K562 (cell line): ENCODE measurements around the gene LPAR2. TPM values are rescaled to one million over a fixed set of nuclear protein-coding genes. Genes with fewer than 3 reads are reported as not detected.

Experiments used
- ATAC-seq: fragments of 200-7000 bp; cut with Tn5 transposase; 3 replicates; pipeline ENCODE4 v1.9.1; 2020; ENCODE audit warnings: moderate library complexity
- BruUV-seq: library from RNA; stranded (reverse); fragments of 400-500 nt; replicated peaks from 2 replicates; lab custom pipeline; 2021; lab: Mats Ljungman, UMichigan
- CTCF ChIA-PET: fragments of 300-600 bp; formaldehyde crosslinking; extraction: SDS; loops from one replicate; lab custom pipeline; 2021; ENCODE audit warnings: low intra/inter-chr PET ratio; lab: Yijun Ruan, JAX
- POLR2A ChIA-PET: fragments of 300-600, 350-650 bp; sonication (Branson Sonifier 250); formaldehyde crosslinking; extraction: SDS; loops from one replicate; lab custom pipeline; 2021; ENCODE audit warnings: antibody characterized with exemption, inconsistent platforms; lab: Yijun Ruan, JAX
- DNase-seq, 4 experiments: peaks; one replicate each; pipeline versions ENCODE4 v3.0.0 to v3.0.0-alpha.2; 2011 to 2018; ENCODE audit warnings: low spot score in 3 of 4, mixed read lengths in 3 of 4; ENCODE audit errors: extremely low read depth in 1 of 4
- FAIRE-seq: peaks from 2 replicates; lab custom pipeline; 2011; peaks lifted over from hg19 to GRCh38; lab: Jason Lieb, UNC
- H2AFZ ChIP-seq: 2 replicates; pipeline ENCODE4 v1.6.0; 2011; ENCODE audit warnings: low read depth, low read length, control low read depth, inconsistent platforms
- H3K27ac ChIP-seq: fragments of 200-600 bp; 3 replicates; pipeline ENCODE4 v1.8.0; 2011; ENCODE audit warnings: low read depth, mild to moderate bottlenecking, control low read depth, inconsistent platforms, low read length, moderate library complexity, mixed read lengths; ENCODE audit errors: extremely low read depth
- H3K27me3 ChIP-seq, 2 experiments: fragments of 300-600 bp in 1 of 2; 2 replicates in 1 of 2; 3 replicates in 1 of 2; pipeline versions ENCODE4 v1.6.0 to v1.8.0; 2011; ENCODE audit warnings: inconsistent platforms in 2 of 2, low read length in 2 of 2, mild to moderate bottlenecking in 1 of 2, mixed read lengths in 1 of 2, moderate library complexity in 1 of 2; ENCODE audit not compliant: control insufficient read depth in 2 of 2, insufficient read depth in 2 of 2
- H3K36me3 ChIP-seq: fragments of 300-600 bp; 3 replicates; pipeline ENCODE4 v1.8.0; 2011; ENCODE audit warnings: mild to moderate bottlenecking, low read length, inconsistent platforms; ENCODE audit not compliant: control insufficient read depth, insufficient read depth
- H3K4me1 ChIP-seq, 2 experiments: fragments of 200-600 bp in 1 of 2; replicated peaks in 1 of 2; 2 replicates in 1 of 2; 3 replicates in 1 of 2; pipeline versions ENCODE4 v1.5.1 to v1.8.0; 2011; ENCODE audit warnings: inconsistent platforms in 2 of 2, low read length in 2 of 2, mild to moderate bottlenecking in 1 of 2, mixed read lengths in 1 of 2, moderate library complexity in 1 of 2; ENCODE audit not compliant: control insufficient read depth in 2 of 2, insufficient read depth in 2 of 2
- H3K4me2 ChIP-seq: 2 replicates; pipeline ENCODE4 v1.6.1; 2011; ENCODE audit warnings: low read length, control low read depth, inconsistent platforms, mixed read lengths; ENCODE audit not compliant: insufficient read depth
- H3K4me3 ChIP-seq: fragments of 200-600 bp; sonication (generic), shearing (Covaris generic); 2 replicates; pipeline ENCODE4 v1.5.1; 2016; ENCODE audit warnings: control low read depth, inconsistent platforms
- H3K79me2 ChIP-seq: fragments of 200-600 bp; 3 replicates; pipeline ENCODE4 v1.8.0; 2011; ENCODE audit warnings: low read length, inconsistent platforms; ENCODE audit not compliant: control insufficient read depth, insufficient read depth
- H3K9ac ChIP-seq, 2 experiments: 2 replicates each; pipeline versions ENCODE4 v1.6.0 to v1.6.1; 2011; ENCODE audit warnings: low read depth in 2 of 2, low read length in 2 of 2, control low read depth in 1 of 2, inconsistent platforms in 1 of 2, mild to moderate bottlenecking in 1 of 2, mixed read lengths in 1 of 2; ENCODE audit not compliant: insufficient read depth in 1 of 2
- H3K9me1 ChIP-seq: one replicate; pipeline ENCODE4 v1.6.0; 2011; ENCODE audit warnings: inconsistent platforms, mild to moderate bottlenecking, low read length, moderate library complexity; ENCODE audit not compliant: control insufficient read depth, insufficient read depth
- H3K9me3 ChIP-seq: replicated peaks from 2 replicates; pipeline ENCODE4 v1.5.1; 2011; ENCODE audit warnings: low read depth, low read length, inconsistent platforms; ENCODE audit not compliant: control insufficient read depth, insufficient read depth
- H4K20me1 ChIP-seq: replicated peaks from 2 replicates; pipeline ENCODE4 v1.6.1; 2011; ENCODE audit warnings: low read length, inconsistent platforms, mixed read lengths; ENCODE audit not compliant: control insufficient read depth, insufficient read depth
- BRCA1 ChIP-seq, 2 experiments: fragments of 450-650 bp in 1 of 2; sonication (generic) in 1 of 2; formaldehyde crosslinking in 1 of 2; IDR thresholded peaks; 2 replicates each; pipeline versions ENCODE4 v1.5.0 to v1.6.1; 2017 to 2020; ENCODE audit warnings: mild to moderate bottlenecking in 1 of 2, missing genetic modification reagents in 1 of 2
- CHD1 ChIP-seq: fragments of 200-600 bp; sonication (generic); IDR thresholded peaks from one replicate; pipeline ENCODE4 v1.6.1; 2012; ENCODE audit warnings: mild to moderate bottlenecking, moderate library complexity, low read length, inconsistent platforms
- DNMT1 ChIP-seq: fragments of 450-650 bp; IDR thresholded peaks from 2 replicates; pipeline ENCODE4 v1.6.1; 2016; ENCODE audit warnings: antibody characterized with exemption, mild to moderate bottlenecking
- ELF4 ChIP-seq: fragments of 450-650 bp; formaldehyde crosslinking; IDR thresholded peaks from 2 replicates; pipeline ENCODE4 v1.4.0; 2022; ENCODE audit warnings: missing genetic modification characterization
- FUS ChIP-seq: fragments of 200-400 bp; formaldehyde crosslinking; optimal IDR thresholded peaks from 2 replicates; pipeline ENCODE3; 2017; ENCODE audit warnings: low read depth, low read length
- KLF1 ChIP-seq: fragments of 450-650 bp; IDR thresholded peaks from 2 replicates; pipeline ENCODE4 v1.6.1; 2016; ENCODE audit warnings: missing genetic modification characterization, missing compliant biosample characterization
- MEIS2 ChIP-seq: fragments of 450-650 bp; IDR thresholded peaks from 2 replicates; pipeline ENCODE4 v1.6.1; 2014; ENCODE audit warnings: mild to moderate bottlenecking; ENCODE audit not compliant: partially characterized antibody
- NFIC ChIP-seq: fragments of 450-650 bp; IDR thresholded peaks from 2 replicates; pipeline ENCODE4 v1.6.1; 2017; ENCODE audit warnings: mild to moderate bottlenecking, inconsistent platforms
- PTBP1 ChIP-seq: fragments of 200-400 bp; formaldehyde crosslinking; IDR thresholded peaks from 2 replicates; pipeline ENCODE4 v1.6.1; 2017; ENCODE audit warnings: low read depth, low read length
- SRSF3 ChIP-seq: fragments of 200-400 bp; formaldehyde crosslinking; IDR thresholded peaks from 2 replicates; pipeline ENCODE4 v1.6.1; 2016; ENCODE audit warnings: mild to moderate bottlenecking, low read length, moderate library complexity; ENCODE audit not compliant: insufficient read depth
- TCF7 ChIP-seq: sonication (generic); IDR thresholded peaks from 2 replicates; pipeline ENCODE4 v1.6.1; 2016; ENCODE audit warnings: antibody characterized with exemption, borderline replicate concordance
- ZFP36 ChIP-seq: fragments of 150-350 bp; IDR thresholded peaks from 2 replicates; pipeline ENCODE4 v1.6.1; 2018; ENCODE audit warnings: low read length, low read depth; ENCODE audit not compliant: partially characterized antibody
- ZNF23 ChIP-seq: fragments of 250-450 bp; sonication (Bioruptor Pico); IDR thresholded peaks from 2 replicates; pipeline ENCODE4 v1.4.0; 2020; ENCODE audit warnings: mild to moderate bottlenecking
- WGBS: fragments of 100-300 bp; shearing (Covaris generic); methylation state at CpG from one replicate; pipeline ENCODE4 v1.1.6; 2016; ENCODE audit warnings: low coverage, mixed read lengths; ENCODE audit not compliant: insufficient coverage; ENCODE audit errors: missing lambda C conversion rate; 5-methylcytosine and 5-hydroxymethylcytosine counted together
- in situ Hi-C: fragments of 300-500 bp; cut with MboI; formaldehyde crosslinking; loops from 4 replicates; pipeline ENCODE4 v1.15.0; 2018; ENCODE audit warnings: inconsistent platforms, mixed read lengths
- intact Hi-C: fragments of 100-400 bp; cut with micrococcal nuclease; formaldehyde crosslinking; loops from 2 replicates; pipeline ENCODE4 v1.14.2; 2022
- polyA plus RNA-seq, 8 experiments: library from polyadenylated mRNA; depleted of rRNA in 4 of 8; stranded (reverse) in 5 of 8; unstranded in 3 of 8; fragments of >200 nt; fragmentation: Nextera tagmentation in 2 of 8; fragmentation: Illumina TruSeq in 1 of 8; extraction: Ambion mirVana in 2 of 8; extraction: Trizol in 1 of 8; gene quantifications; 2 replicates each; pipeline versions ENCODE4 v1.2.1 to v1.2.3, GENCODE V29; 2011 to 2014; ENCODE audit warnings: inconsistent platforms in 1 of 8, missing spikeins in 1 of 8
- total RNA-seq, 7 experiments: library from RNA; depleted of rRNA in 6 of 7; stranded (reverse); fragments of >200 nt in 6 of 7; fragmentation: Illumina TruSeq in 2 of 7; extraction: Trizol in 2 of 7; gene quantifications; 2 replicates each; pipeline versions ENCODE4 v1.2.1 to v1.2.3, GENCODE V29; 2011 to 2021; ENCODE audit warnings: low replicate concordance in 1 of 7
- TF ChIP-seq, protein P1 (sequence below): fragments of 250-450 bp; sonication (Bioruptor Pico); IDR thresholded peaks from 2 replicates; pipeline ENCODE4 v1.8.0; 2022; ENCODE audit warnings: inconsistent platforms, mild to moderate bottlenecking, moderate library complexity, borderline replicate concordance

Gene LPAR2
- total and polyA plus RNA-seq, 9 of the 15 experiments (the other 6 are each of a cell fraction or from before 2014, with no cell fraction given): 0.63 to 13.8 (median 4.4) TPM

DNA sequence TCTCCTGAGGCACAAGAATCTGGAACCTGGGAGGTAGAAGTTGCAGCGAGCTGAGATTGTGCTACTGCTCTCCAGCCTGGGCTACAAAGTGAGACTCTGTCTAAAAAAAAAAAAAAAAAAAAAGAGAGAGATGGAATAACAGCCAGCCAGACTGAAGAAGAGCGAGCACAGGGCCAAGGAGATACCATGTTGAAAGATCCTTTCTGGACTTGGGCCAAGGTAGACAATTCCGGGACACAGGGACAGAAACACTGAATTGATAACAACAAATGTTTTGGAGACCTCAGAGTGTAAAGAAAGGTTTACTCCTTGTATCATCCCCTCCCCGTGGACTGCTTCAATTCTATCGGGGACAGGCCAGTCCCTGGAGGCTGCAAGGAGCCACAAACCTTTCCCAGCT is 4.6 kb downstream of the LPAR2 start:
- POLR2A ChIA-PET: interaction anchor here (0.6 to 1.3 kb wide), 2 partner anchors 10 to 63 kb away, joined by 3 read pairs; no protein-coding TSS in a partner anchor

DNA sequence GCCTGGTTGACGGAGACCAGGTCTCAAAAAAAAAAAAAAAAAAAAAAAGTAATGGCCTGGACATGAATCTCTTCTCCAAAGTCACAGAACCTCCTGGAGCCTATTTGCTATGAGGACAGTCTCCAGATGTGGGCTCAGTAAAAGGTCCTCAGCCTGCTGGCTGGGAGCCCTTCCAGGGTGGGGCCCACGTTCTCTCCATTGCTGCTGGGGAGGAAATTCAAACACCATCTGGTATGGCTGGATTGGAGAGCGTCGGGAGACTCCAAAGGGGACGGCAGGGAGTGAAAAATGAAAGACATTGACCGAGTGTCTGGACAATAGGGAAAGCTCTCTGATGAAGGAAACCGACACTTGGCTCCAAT is 8.2 kb downstream of the LPAR2 start:
- peaks cover 7 to 29% of the 10 kb centered on the region in 2 experiments for H3K4me1 ChIP-seq
- H3K27me3 ChIP-seq: no peaks in the 10 kb centered on the region; a peak in 1 of 5 replicates
- H3K36me3 ChIP-seq: no peaks in the 10 kb centered on the region
- ATAC-seq: no peak
- H3K27ac ChIP-seq: no peak overlapping the region
- no peak overlapping the region for H3K4me3 ChIP-seq
- no peaks in the 10 kb centered on the region for H4K20me1 ChIP-seq
- no peaks in the 10 kb centered on the region for H3K9me3 ChIP-seq
- BruUV-seq: no TSS peak
- WGBS: 38% methylated on average over 7 of the region's 7 CpGs
- no peak overlapping the region for H3K4me2 ChIP-seq
- no peaks in the 10 kb centered on the region for H3K9me1 ChIP-seq
- intact Hi-C loops (no loop called here), in situ Hi-C loops (no loop called here)
- H2AFZ ChIP-seq: no peak overlapping the region
- POLR2A ChIA-PET: interaction anchor here (0.9 kb wide), 1 partner anchor 69 kb away, joined by 7 read pairs; no protein-coding TSS in a partner anchor
- no peak overlapping the region for H3K9ac ChIP-seq
- no peak for DNase-seq
- no peaks in the 10 kb centered on the region for H3K79me2 ChIP-seq
- TF ChIP-seq TCF7 (no peak), PTBP1 (no peak), SRSF3 (no peak), ZNF23 (CRISPR knock-in tag) (no peak), ZFP36 (no peak), FUS (no peak), BRCA1 (IDR thresholded peaks at IDR 0.05) (no peak), BRCA1 (CRISPR knock-in tag; IDR thresholded peaks at IDR 0.05) (no peak), KLF1 (tag) (no peak), CHD1 (no peak)
- TF ChIP-seq, all 486 proteins: peak for 0
- CTCF ChIA-PET: no interaction called here
- FAIRE-seq: no peak

More for the DNA sequence above, 4.6 kb downstream of the LPAR2 start:
- TF ChIP-seq, protein P1, sequence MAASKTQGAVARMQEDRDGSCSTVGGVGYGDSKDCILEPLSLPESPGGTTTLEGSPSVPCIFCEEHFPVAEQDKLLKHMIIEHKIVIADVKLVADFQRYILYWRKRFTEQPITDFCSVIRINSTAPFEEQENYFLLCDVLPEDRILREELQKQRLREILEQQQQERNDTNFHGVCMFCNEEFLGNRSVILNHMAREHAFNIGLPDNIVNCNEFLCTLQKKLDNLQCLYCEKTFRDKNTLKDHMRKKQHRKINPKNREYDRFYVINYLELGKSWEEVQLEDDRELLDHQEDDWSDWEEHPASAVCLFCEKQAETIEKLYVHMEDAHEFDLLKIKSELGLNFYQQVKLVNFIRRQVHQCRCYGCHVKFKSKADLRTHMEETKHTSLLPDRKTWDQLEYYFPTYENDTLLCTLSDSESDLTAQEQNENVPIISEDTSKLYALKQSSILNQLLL (CRISPR knock-in tag): no peak
- TF ChIP-seq MEIS2 (peak; percentile 41), DNMT1 (no peak), ELF4 (CRISPR knock-in tag) (no peak), NFIC (peak; percentile 74)
- Histone ChIP-seq H3K4me3 (no peak overlapping the region), H4K20me1 (no peaks in the 10 kb centered on the region), H3K9me3 (no peaks in the 10 kb centered on the region), H3K4me2 (no peak overlapping the region), H3K9me1 (no peaks in the 10 kb centered on the region), H3K36me3 (no peaks in the 10 kb centered on the region), H3K79me2 (no peaks in the 10 kb centered on the region), H3K4me1 (peaks cover 7 to 34% of the 10 kb centered on the region in 2 experiments), H3K9ac (no peak overlapping the region), H2AFZ (no peak overlapping the region), H3K27ac (no peak overlapping the region), H3K27me3 (no peaks in the 10 kb centered on the region; a peak in 1 of 5 replicates)
- intact Hi-C loops (no loop called here), in situ Hi-C loops (no loop called here)
- CTCF ChIA-PET: no interaction called here
- FAIRE-seq: no peak
- no TSS peak for BruUV-seq
- ATAC-seq: no peak
- 14% methylated on average over 3 of the region's 5 CpGs for WGBS
- DNase-seq: peak in 1 of 4 experiments; percentile 33
